Activated CD8-positive, alpha-beta memory T cell treated with anti-CD3 and anti-CD28 coated beads, Interleukin-2, amount 50 U/mL, for 1 hour (primary cell): ENCODE results near the gene CORO6.

Experiments
- DNase-seq: peaks from one replicate; pipeline ENCODE4 v3.0.0-alpha.2; 2020; ENCODE audit errors: extremely low read depth

The CORO6 gene

GRCh38 chr17:29590411-29591145, 32.1 kb downstream of the CORO6 start:
- DNase-seq = no peak

GRCh38 chr17:29589524-29590410, 32.9 kb downstream of the CORO6 start, which contains the start of gene GIT1:
Gene GIT1, minus strand, starts transcription at chr17:29589648. Its CDS starts 270 bp downstream, at chr17:29589378.
- DNase-seq = no peak

GRCh38 chr17:29588562-29589411, 33.9 kb downstream of the CORO6 start:
- no peak for DNase-seq

GRCh38 chr17:29588017-29588561, 34.6 kb downstream of the CORO6 start:
- DNase-seq = no peak

- no peak for DNase-seq
Measured at GRCh38 chr17:29587591-29587990, 35.1 kb downstream of the CORO6 start.

GRCh38 chr17:29586676-29587469, 35.8 kb downstream of the CORO6 start:
- no peak for DNase-seq

GRCh38 chr17:29585080-29585751, 37.5 kb downstream of the CORO6 start:
- no peak for DNase-seq

GRCh38 chr17:29584452-29585079, 38.1 kb downstream of the CORO6 start:
- DNase-seq = no peak

- no peak for DNase-seq
Measured at GRCh38 chr17:29583324-29584248, 39.1 kb downstream of the CORO6 start.

- no peak for DNase-seq
Measured at GRCh38 chr17:29582772-29583171, 39.9 kb downstream of the CORO6 start.

- DNase-seq = no peak
Measured at GRCh38 chr17:29582254-29582765, 40.4 kb downstream of the CORO6 start.

- DNase-seq = no peak
Measured at GRCh38 chr17:29581583-29582253, 41.0 kb downstream of the CORO6 start.

GRCh38 chr17:29579866-29580771, 42.6 kb downstream of the CORO6 start:
- peak; percentile 68 for DNase-seq

GRCh38 chr17:29578626-29579485, 43.9 kb downstream of the CORO6 start:
- DNase-seq = no peak

- DNase-seq = no peak
Measured at GRCh38 chr17:29577385-29578211, 45.1 kb downstream of the CORO6 start.
